ENCODE results near the gene SELPLG.
"Not testable (repeated sequence)": the region's sequence is repeated elsewhere in the genome, so short reads cannot be mapped to it uniquely, and the experiment has no call there.

The SELPLG gene

DNA sequence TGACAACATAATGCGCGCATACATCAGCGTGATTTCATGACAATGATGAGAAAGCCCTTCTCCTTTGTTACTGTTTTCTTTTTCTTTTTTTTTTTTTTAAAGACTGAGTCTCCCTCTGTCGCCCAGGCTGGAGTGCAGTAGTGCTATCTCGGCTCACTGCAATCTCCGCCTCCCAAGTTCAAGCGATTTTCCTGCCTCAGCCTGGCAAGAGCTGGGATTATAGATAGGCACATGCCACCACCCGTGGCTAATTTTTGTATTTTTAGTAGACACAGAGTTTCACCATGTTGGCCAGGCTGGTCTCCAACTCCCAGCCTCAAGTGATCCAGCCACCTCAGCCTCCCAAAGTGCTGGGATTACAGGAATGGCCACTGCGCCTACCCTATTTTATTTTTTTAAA is 20.9 kb upstream of the SELPLG start:
- DNase-seq, result not testable (repeated sequence)

DNA sequence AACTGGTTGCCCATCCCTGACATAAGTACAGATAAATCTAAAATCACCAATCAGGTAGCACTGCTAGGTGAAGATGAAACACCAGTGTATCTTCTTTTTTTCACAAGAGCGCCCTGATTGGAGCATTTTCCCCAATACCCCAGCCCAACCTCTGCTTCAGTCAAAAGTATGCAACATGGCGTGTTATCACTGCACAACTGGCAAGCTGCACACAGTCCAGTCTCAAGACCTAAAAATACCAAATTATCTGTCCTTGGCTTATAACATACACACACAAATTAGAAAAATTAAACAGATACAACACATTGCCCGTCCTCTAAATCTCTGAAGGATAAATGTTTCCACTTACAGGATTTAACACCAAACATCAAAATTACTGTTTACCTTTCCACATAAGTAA is 20.2 kb upstream of the SELPLG start:
- no peak for DNase-seq

DNA sequence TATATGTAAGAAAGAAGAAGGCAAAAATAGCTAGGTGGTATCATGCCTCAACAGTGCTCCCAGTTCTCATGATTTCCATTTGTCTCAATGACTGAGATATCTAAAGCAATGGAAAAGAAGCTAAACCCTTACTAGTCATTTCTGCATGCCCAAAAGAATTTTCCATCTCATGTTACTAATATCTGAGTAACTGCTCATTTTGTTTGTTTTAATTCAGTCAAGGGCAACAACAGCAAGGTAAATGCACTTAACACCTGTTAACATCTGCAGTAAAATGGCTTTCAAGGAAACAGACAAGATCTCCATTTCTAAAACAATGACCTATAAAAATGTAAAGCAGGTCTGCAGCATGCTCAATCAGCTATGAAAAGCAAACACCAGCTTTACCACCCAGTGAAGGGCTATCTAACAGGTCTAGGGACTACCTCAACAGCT is 19.4 kb upstream of the SELPLG start:
- DNase-seq, result no peak

DNA sequence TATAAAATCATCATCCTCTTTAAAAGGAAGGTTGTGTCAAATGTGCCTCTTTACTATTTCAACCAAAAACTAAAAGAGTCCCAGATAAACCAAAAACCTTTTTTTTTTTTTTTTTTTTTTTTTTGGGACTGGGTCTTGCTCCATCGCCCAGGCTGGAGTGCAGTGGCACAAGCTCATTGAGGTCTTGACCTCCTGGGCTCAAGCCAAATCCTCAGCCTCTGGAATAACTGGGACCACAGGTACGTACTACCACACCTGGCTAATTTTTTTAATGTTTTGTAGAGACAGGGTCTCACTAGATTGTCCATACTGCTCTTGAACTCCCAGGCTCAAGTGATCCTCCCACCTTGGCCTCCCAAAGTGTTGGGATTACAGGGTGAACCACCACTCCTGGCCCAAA is 16.4 kb upstream of the SELPLG start:
- no peak for DNase-seq

DNA sequence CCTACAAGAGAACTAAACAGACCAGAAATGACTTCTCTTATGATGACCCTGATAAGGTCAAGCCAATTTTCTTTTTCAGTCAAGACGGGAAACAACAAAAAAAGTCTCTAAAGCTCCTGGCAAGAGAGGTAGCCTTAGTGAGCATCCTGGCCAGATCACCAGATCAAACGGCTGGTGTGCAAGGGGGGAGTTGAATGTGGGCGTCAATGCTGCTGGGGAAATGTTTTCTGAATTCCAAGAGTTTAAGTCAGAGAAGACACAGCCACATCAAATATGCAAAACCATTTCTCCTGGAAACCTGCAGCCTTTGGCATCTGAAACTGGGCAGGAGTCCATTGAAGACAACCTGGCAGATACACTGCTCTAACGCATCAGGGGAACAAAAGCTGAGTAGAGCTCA is 16.0 kb upstream of the SELPLG start:
- no peak for DNase-seq

DNA sequence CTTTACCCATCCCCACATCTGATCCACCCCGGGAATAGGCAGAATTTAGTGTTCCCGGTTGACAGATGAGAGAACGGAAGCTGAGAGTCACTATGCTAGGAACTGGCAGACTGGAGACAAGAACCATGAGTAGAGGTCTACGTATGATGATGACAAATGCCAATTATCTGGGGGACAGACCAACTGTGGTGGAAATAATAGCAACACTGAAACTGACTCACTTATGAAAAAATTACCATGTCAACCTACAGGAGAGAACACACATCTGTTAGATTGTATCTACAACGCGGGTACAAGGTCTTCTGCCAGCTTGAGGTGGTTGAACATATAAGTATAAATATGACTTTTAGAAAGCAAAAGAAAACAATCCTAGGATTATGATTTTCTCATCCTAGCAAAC is 15.4 kb upstream of the SELPLG start:
- DNase-seq, result no peak

DNA sequence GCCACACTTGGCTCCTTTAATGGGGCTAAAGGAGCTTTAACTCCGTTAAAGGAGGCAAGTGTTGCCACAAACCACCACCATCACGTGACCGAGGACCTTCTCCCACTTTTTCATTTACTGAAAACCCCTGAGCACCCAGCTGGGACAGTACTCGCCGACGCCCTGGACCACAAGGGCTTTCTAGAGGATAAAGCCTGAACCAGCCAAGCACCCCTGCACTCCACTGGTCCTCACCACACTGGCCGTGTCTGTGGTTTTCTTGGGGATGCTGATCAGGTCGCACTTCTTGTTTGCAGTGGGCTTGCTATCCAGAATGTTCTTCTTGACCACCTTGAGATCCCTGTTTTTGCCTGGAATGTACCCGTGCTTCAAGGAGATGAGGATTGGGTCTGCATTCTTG is 14.7 kb upstream of the SELPLG start:
- DNase-seq, result no peak

DNA sequence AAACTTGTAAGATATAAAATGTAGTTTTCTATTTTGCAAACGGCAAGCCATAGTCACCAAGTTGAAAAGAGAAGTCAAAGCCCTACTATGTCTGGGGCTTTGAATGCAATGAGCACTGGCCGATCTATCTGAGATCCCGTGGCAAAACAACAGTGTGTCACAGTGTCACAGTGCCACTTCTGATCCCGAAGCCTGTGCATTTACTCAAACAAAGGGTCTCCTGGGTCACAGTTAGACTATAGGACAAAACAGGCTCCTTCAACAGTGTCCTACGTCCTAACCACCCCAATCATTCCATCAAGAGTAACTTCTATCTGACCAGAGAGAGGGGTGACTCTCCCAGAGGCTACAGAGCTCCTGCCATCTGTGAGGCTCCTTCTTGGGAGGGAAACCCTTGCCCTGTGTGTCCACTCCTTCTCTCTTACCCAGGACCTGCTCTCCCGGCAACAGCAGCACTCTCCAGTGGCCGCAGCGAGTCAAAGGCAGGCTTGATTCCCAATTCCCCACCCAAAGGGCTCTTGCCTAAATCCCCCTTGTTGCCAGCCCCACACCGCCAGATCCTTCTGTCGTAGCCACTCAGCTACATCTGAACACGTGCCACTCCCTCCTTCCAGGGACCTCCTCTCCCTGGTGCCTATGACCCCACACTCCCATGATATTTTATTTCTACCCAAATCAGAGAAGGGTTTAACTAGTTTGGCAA is 14.0 kb upstream of the SELPLG start:
- no peak for DNase-seq

DNA sequence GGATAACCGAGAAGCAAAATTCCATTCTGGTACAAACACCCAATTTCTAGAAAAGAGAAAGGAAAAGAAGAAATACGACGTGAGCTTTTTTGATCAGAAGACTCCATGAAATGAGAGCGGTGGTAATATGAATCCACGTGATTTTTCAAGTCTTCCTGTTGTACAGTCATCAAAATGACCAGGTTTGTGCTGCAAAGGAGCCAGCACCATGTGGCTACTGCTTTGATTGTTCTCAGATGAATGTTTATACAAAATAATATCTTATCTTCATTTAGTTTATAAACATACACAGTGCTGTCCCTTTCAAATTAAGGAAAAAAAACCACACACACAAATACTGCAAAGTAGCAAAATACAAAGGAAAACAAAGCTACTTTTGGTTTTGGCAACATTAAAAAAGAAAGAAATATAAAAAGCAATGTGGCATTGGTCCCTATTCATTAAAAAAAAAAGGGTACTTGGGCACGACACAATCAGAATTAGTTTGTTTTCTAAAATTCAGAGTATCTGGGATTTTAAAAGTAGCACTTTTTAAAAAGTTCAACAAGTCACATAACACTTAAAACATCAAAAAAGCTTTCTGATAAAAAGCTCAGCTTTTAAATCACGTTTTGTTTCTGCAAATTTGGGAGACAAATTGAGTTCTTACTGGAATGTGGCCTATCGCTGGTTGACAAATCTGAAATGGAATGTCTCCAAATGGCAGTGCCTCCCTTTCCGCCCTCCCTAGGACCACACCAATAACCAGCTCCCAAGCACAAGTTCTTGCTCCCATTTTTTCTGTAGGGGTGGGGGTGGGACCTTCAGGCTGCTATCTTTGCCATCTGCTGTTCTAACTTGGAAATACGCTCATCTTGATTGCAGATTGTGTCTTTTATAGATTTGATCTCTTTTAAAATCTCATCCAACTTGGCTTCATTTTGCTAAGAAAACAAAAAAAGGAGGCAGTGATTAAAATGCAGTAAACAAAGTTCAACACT is 13.2 kb upstream of the SELPLG start:
- no peak for DNase-seq

DNA sequence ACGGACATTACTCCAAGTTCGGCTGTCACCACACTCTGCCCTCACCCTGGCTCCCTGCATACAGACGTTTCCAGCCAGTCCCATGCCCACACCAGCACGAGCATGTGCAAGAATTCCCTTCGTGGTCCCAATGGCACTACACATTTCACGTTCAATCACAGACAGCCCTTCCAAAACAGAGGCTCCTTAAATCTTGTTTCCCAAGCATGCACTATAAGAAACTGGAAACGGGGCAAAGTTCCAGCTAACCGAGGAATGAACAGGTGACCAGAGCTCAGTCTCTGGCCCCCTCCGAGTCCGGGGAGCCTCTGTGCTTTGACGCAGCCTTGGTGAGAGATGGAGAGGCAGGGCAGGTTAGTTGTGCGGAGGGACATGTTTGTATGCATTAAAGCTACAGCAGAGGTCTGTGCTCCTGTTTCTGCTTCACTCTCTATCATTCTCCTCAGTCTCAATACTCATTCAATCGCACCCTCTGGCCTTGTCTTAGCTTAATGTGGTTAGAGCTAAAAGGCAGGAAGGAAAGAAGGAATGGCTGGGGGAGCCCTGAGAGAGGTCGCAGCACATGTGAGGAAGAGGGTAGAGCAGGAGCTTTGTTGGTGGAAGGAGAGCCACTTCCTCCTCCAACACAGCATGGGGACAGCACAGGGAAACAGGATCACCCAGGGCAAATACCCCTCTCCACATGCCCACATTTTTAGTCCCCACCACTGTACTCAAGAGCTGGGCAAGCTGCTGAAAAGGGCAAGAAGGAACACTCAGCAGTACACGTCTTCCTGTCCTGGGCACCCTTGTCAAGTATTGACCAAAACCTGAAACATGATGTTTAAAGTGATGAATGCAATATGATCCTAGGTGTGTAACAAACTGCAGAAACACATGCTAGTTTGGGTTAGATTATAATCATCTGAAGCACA is 12.2 kb upstream of the SELPLG start:
- DNase-seq, result no peak

DNA sequence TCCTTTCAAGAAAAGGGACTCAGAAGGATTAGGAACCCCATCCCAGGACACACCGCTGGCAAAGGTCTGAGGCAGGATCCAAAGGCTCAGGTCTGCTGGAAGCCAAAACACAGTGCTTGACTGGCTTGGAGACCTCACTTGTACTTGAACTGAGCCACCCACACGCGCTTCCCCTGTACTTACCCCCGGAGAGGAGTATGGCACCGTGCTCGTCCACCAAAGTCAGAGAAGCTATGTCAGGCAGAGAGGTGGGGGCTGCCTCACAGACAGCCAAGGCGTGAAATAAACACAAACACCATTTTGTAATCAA is 11.1 kb upstream of the SELPLG start:
- DNase-seq, result no peak

DNA sequence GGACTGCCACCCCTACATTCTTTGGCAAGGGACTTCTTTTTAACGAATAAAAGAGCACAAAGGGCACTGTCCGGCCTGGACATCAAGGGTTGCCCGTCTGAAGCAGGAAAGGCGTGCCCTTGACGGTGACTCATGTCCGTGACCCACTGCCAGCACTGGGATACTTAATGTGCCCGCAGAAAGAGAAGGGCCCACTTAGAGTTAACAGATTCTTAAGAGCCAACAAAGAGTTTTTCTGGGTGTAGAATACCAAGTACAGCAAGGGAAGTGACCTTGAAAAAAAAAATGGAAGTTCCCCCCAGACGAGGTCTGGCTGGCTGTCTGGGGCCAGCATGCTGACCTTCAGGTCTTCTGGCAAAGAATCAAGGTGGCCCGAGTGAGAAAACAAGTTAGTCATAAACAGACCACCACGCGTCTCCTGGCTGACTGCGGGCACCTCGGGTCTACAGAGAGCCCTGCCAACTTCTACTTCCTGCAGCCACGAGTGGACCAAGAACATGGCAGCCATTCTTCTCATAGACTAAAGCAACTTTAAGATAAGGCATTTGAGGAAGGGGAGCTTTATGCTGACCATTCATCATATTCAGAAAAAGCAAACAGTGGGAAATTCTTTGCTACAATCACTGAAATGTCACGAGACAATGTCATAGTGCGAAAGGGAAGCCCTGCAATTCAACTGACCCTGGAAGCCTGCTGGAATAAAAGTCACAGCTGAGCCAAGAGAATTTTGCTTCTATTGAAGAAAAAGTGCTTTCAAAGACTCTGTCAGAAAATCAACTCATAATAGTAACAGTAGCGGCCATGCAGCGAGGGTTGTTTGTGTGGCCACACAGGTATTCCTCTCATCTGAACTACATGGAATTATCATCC is 10.5 kb upstream of the SELPLG start:
- DNase-seq, result no peak

DNA sequence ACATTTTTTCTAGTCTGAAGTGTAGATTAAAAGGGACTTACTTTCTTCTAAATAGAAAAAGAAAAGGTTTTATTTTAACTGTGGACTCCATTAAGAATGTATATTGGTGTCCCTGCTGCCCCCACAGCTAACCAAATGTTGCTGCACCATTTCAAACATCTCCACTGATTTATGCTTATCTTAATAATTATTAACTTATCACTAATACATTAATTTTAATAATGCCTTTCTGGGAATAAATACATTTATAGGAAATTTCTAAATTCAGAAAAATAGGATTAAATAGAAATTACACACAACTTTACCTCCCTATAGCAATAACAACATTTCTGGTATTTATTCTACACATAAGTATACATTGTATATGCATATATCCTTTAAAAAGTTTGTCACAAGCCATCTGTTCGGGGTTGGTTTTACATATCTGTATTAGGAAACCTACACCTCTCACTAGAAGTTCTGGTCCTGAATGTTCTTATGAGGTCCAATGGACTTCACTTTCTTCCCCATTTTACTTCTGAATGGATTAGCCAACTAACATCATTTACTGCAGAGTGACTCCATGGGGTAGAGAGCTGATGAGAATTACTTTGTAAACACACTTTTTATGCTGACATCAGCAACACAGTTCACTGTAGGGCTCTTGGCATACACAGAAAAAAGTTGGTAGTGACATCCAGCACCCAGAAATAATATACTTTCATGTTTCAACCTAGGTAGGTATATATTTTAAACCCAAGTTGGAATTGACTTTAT is 9.4 kb upstream of the SELPLG start:
- DNase-seq, result no peak

DNA sequence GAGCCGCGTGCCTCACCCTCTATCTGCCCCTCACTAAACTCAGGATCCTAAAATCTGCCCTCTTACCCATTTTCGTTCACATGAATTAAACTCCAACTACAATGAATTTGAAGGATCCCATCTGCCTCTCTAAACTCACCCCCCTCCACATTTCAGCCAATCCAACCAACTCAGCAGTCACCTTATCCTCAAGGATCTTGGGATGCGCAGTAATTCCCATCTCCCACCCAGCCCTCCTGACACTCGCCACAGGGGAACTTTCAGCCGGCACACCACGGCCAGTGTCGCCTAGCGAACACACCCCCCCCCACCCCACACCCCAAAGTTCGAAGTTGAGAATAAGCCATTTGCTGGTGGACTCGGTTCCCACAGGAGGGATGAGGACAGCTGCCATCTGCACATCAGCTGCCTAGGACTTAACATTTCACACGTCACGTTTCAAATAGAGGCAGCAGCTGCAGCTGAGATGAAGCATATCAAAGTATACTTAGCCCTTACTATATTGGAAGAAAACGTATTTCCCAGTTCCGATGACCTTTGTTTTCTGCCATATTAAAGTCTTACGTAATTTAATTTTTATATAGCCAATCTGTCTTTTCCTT is 8.7 kb upstream of the SELPLG start:
- DNase-seq, result peak; percentile 63

DNA sequence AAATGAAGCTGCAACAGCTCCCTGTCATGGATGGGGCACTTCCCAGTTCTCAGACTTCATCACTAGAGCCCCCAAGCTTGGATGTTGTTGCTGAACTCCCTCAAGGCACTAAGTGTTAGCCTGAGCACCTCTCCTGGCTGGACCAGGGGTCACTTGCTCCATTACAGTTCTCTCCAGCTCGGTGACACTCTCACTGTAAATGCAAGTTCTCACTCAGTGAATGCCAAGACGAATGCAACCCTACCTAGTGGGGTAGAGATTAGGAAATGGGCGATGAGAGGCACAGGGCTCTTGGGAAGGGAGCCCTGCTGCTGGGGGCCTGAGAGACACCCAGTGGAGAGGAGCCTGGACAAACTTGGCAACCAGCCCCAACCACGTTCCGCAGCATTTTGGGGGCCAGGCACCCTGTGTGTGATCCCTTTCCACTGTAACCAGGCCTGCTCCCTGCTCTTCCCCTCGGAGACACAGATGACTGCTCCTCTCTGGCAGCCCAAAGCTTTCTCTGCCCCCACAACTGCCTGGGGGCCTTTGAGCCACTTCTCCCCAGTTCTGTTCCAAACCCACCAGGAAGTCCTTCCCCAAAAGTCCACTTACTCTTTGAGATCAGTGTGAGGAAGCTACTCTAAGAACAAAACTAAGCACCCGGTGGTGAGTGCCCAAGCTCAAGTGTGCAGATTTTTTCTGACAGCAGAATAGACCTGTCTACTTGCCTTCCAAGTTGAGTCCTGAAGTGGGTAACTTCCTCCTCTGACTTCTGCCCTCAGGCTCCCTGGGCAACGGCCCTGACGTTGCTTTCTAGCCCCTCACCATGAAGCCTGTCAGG is 8.0 kb upstream of the SELPLG start:
- DNase-seq, result no peak

DNA sequence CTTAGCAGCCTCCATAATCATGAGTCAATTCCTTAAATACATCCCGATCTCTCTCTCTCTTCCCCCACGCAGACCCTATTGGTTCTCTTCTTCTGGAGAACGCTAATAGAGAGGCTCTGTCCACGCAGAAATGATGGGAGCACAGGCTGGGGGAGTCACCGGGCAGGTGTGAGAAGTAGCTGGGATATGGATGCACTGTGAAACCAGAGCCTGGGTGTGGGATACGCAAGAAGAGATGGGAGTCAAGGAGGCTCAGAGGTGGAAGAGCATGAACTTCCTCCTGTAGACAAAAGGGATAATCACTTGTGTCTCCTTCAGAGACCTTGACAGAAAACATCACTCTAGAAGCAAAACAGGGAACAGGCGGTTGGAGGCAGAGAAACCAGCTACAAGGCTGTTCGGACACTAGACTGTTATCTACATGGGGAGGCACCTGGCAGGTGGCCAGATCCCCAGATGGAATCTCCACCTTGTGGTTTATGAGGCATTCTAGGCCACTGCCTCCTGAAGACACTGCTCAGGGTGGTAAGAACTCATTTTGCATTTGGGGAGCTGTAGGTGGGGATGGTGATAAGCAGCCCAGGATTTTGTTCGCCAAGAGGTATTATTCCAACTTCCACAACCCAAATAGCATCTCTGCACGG is 7.2 kb upstream of the SELPLG start:
- no peak for DNase-seq

DNA sequence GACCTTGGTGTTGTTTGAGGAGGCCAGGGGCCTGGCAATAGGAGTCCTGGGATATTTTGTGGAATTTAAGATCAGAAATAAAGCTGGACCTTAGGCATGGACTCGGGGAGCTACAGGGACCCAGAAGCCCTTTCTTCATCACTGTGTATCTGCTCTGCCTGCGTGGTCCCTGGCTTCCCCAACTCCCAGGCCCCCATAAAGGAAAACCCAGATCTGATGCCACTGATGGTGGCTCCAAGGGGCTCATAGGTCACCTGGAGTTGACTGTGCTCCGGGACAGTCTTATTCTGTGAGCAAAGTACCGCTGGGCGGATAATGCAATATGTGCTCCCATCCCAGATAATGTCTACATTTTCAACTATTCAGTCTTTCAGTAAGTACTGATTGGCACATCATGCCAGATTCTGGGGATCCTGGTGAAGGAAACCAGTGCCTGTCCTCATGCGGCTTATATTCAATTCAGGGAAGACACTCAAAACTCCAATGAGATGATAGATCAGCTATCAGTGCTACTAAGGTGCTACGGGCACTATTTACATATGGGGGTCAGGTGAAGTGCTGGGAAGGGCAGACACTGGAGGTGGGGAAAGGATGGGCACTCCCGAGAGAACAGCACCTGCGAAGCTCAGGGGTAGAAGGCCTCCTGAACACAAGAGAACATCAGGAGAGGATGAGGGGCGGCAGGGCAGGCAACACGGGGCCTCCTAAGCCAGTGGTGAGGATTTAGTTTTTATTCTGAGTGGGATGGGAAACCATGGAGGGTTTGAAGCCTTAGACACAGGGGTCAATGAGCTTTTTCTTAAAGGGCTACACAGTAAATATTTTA is 5.5 kb upstream of the SELPLG start:
- no peak for DNase-seq

DNA sequence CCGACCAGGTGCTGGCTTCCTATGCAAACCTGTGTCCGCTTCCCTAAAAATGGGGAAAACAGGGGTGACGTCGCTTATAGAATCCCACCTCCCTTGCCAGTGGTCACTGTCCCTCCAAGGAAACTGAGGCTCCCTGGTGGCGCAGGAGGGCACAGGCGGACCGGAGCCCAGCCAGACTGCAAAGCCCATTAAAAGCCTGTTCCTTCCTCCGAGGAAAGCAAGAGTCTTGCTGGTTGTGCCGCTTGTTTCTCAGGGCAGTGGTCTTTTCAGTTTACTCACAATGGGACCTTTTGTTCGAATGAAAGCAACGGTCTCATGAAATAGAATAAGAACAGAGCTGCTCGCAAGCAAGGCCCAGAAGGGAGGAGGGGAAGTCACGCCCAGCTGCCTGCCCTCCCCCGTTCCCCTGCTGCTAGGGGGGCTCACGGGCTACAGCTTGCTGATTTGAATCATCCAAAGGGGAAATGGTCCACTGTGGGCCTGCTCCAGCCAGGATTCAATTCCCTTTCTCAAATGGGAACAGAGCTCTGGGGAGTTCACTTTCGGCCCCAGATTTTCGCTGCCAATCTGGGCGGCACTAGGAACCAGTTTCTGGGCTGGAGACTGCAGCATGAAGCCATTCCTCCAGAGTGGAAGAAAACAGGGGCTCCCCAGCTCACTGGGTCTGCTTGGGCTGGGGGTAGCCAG is 4.6 kb upstream of the SELPLG start:
- no peak for DNase-seq

All from NCI-H510A (cell line).